Fibroblast of skin of left biceps (primary cell): ENCODE data around the gene KLHL40.

Experiments
- DNase-seq, 2 experiments: peaks; one replicate each; pipeline ENCODE4 v3.0.0-alpha.2; 2013; ENCODE audit warnings: low read depth in 2 of 2

Gene KLHL40

DNA sequence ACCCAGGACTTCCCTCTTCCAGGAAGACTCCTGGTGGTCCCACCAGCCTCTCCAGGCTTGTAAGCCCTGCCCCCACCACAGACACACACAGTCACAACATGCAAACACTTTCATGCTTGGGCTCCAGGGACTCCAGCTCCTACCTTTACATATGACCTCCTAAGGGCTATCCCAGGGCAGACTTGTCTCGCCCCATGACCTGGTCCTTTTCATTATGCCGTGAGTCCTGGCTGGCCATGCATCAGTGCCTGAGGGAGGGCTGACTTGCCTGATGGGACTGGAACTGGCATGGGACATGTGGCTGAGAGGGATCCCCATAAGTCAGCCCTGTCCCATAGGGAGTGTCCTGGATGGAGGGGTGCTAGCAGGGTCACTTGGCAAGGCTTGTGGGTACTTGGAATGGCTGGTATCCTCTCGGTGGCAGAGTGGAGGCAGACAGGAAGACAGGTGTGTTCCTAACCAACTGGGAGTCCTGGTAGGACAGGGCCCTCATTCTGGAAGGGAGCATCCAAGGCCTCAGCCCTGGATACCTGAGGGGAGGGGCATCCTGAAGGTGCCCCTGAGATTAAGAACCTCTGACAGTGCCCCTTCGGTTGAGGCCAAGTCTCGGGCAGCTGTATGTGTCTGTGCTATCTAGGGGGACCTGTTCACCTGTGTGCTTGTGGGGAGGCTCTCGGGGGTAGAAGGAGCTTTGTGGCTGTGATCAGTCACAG is 17.8 kb downstream of the KLHL40 start:
- DNase-seq, result no peak

DNA sequence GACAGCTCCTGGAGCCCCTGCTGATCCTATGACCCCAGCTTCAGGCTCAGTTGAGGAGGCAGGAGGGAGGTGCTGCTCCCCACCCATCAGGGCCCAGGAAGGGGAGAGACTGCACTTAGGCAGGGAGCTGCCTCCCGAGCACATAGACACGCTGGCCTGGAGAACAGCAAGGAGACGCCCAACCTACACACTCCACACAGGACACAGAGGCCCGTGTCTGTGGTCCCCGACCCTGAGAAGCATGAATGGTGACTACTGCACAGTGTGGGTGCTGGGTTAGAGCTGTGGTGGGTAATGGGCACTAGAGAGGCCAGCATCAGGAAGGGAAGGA is 18.3 kb downstream of the KLHL40 start:
- DNase-seq, result no peak

DNA sequence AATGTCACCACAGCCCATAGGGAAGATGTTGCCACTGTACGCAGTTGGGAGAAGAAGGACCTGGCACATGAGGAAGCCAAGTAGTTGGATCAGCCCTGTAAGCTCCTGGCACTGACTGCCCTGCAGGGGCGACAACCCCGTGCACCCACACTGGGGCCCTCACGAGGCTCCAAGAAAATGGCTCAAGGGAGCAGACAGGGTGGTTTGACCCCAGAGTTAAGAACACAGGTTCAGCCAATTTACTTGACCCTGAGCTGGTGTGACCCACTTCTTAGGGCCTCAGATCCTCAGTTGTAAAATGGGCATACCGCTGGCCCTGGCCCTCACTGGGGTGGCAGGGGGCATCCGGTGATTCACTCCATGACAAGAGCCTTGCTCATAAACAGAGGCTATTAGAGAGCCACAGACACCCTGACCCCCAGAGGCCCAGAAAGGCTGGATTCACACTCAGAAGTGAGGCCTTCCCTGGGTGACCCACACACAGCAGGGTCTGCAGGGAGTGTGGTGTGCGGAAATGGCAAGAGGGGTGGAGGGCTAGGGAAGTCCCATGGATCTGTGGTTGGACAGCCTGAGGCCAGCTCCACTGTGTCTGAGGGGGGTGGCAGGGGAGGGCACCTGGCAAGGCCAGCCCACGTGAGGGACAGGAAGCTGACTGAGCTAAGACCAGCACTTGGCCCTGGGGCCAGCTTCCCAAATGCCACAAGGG is 19.0 kb downstream of the KLHL40 start:
- DNase-seq, result no peak

DNA sequence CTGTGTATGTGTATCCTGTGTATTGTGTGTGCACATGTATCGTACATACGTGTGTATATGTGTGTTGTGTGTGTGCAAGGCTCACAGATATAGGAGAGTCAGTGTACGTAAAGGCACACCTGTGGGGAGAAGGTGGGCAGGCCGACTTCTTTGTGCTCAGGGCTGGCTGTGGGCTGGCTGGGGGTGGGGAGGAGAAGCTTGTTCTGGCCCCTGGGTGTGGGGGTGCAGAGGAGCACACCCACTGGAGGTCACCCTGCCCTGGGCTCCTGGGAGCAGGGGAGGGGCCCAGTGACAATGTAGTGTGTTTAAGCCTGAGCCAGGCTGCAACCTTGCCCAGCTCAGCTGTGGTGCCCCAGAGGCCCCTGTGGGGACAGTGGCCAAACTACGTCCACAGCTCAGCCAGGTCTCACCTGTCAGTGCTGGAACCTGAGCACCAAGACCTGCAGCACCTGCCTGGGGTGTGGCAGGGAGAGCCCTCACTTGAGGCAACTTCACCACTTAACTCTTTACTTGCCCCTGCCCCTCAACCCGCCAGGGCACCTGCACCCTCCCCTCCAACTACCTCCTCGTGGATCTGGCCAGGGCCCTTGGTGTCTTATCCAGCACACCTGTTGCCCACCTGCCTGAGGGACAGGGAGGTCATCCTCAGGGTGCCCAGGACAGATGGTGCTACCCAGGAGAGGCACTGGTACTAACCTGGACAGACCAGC is 19.9 kb downstream of the KLHL40 start:
- DNase-seq, result no peak

DNA sequence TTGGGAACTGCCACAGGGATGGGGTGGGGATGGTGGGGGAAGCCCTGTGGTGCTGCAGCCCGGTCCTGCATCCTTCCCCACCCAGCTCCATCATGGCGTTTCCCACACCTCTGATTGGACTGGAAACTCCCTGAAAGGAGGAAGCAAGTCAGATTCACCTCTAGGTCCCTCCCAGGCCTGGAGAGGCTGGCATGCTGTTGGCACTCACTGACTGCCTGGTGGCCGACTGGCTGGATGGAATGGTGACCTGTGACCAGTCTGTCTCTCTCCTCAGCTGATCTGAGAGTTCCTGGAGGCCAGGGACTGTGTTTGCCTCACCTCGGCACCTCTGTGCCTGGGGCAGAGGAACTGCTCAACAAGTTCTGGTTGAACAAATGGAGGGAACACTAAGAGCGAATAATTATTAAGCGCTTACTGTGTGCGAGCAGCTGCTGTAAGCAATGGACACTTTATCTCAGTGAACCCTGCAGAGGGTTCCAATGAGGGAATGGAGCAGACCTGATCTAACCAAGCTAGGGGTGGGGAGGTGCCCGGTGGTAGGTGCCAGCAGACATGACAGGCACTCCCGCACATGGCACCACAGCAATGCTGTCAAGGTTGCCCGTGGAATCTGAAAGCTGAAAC is 20.7 kb downstream of the KLHL40 start:
- no peak for DNase-seq

DNA sequence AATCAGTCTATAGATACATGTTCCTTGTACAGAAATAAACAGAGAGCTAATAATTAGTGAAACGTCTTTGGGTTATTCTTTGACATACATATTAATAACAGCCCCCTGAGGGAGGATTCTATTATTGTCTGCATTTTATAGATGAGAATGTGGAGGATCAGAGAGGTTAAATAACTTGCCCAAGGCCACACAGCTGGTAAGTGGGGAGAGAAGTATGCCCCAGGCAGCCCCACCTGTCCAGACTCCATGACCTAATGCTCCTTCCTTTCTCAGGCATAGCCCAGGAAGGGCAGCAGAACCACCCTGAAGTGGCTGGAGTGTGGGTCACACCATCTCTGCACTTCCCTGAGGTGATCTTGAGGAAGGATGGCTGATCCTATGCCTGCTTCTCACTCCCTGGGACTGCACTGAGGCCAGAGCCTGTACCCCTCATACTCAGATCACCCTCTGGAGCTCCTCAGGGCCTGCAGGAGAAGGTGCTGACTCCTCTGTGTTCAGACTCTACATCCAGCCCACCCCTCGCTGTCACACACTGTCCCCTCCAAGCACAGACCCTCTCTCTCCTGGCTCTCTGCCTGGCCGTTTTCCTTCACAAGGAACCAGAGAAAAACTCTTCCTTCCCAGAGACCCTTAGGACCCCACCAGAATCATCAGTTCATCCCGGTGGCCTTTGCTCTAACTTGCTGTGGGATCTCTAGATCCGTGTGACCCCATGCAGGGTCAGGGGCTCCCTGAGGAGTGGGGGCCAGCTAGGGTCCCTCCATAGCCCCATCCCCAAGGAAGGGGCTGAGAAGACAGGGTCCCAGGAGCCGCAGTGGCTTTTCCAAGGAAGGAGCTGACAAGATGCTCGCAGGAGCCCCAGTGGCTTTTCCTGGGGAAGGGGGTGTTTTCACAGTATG is 21.6 kb downstream of the KLHL40 start:
- no peak for DNase-seq

DNA sequence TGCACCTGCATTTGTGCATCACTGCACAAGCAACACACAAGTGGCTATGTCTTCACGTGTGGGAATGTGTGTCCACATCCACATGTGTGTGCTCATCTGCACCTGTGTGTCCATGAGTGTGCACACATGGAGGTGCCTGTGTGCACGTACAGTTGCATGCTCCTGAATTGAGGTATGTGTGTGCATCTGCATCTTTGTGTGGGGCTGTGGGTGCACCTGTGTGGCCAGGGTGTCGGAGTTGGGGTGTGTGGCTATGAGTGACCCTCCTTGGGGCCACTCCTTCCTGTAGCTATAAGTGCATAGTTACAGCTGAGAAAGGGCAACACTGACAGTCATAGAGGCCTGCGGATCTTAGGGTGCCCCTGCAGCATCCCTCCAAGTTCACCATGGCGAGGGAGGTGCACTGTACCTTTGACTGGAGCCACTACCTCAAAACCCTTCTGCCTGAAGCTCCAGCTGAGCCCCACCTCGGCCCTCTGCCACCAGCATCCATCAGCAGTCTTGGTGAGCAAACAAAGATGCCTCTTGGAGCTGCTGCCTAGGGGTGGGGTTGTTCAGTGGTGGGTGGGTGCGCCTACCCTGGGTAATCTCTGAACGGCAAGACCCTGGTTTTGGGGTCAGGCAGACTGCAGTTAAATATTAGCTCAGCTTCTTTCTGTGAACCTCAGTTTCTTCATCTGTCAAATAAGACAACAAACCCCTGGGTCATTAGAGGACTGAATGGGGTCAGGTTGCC is 22.5 kb downstream of the KLHL40 start:
- DNase-seq, result no peak

DNA sequence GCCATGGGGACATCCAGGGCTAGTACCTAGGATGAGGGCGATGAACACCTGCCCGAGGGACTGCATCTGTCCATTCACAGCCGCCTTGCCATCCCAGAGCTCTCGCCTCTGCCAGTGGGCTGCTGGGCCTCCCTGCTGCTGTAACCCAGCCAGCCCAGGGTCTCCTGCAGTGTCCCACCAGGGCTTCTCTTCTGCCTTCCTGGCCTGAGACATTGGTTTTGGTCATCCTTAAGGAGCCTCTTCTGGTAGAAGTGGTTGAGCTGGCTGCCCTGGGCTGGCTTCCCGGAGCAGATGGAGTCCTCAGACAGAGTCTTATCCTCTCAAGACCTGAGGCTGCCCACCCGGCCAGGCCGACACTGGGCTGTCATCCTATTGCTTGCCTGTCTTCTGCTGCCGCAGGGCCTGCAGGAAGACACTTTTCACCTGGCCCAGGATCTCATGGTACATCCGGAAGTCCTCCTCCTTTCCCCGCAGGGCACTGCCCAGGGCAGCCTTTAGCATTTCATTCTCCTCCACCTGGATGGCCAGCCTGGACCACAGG is 23.3 kb downstream of the KLHL40 start:
- DNase-seq, result no peak

DNA sequence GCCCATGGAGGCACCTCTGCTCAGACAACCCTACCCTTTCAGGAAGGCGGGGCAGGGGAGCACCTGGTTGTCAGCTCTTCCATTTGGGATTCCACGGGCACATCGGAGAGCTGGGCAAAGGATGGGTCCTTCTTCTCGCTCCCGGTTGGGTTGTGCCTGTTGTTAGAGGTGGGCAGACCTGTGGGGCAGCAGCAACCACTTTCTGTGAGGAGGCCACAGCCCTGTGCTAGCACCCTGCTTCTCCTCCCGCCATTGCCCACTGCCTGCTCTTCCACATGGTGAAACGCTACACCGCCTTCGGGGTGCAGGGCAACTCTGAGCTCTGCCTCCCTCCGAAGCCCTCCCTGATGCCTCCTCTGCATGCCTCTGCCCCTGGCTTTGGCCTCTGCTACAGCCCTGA is 24.3 kb downstream of the KLHL40 start:
- DNase-seq, result no peak

DNA sequence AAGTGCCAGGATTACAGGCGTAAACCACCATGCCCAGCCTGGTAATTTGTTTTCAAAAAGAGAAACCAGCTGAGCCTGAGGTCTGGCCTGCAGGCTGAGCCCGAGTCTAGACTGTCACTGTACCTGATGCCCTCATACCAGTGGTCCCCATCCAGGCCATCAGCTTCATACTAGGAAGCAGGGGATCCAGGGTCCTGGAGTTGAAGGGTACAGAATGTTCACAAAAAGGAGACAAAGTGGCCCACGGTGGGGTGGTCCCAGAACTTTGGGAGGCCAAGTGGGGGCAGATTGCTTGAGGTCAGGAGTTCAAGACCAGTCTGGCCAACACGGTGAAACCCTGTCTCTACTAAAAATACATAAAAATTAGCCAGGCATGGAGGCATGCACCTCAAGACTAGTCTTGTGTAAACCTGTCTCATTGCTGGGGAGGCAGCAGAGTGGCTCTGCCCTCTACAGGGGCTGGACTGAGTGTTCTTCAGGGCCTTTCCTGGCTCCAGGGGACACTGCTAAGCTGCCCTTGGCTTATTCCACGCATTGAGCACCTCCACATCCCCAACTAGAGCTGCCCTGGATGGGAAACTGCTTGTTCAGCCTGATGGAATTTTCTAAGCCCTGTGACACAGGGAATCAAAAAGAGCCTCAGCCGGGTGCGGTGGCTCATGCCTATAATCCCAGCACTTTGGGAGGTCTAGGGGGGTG is 25.1 kb downstream of the KLHL40 start:
- no peak for DNase-seq

DNA sequence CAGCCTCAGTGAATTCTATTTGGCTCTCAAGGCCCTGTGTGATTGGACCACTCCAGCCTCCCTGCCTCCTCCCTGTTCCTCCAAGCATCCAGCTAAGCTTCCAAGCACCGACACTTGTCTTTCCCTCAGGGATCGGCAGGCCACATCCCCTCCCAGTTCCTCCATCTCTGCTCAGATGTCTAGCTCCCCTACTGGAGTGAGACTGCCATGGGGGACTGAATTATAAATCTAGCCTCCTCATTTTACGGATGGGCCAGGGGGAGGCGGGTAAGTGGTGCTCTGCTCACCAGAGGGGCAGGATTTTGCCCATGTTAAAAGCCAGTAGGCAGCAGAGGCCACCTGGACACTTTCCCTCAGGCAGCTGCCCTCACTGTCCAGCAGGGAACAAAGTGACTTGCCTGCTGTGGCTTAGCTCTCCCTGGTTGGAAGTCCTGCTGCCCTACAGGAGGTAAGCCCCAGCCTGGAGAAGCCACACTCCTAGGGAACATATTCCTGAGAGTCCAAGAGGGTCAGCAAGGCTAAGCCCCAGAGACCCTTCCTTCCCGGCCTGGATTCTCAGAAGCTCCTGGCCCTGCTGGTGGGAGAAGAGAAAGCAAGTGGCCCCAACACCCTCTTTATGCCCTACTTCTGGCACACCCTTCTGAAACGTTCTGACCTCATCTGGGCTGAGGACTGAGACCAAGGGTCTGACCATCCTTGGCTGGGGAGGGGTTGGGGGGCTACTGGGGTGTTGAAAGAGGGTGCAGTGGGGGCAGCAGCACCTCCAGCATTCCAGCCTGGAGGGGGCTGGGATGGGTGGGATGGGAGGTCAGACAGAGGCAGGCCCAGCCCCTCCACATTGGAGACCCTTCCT is 26.4 kb downstream of the KLHL40 start:
- no peak for DNase-seq

DNA sequence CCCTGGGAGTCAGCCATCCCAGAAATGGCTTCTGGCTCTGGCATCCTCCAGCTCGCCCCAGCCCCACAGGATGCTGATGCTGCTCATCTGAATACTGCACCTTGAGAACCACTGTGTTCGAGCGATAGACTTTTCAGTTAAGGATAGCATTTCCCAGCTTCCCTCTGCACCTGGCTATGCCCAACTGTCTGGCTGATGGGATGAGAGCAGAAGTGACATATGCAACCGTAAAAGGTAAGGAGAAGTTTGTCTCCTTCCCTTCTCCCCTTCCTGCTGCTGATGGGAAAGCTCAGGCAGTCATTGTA is 27.0 kb downstream of the KLHL40 start:
- DNase-seq, result no peak

DNA sequence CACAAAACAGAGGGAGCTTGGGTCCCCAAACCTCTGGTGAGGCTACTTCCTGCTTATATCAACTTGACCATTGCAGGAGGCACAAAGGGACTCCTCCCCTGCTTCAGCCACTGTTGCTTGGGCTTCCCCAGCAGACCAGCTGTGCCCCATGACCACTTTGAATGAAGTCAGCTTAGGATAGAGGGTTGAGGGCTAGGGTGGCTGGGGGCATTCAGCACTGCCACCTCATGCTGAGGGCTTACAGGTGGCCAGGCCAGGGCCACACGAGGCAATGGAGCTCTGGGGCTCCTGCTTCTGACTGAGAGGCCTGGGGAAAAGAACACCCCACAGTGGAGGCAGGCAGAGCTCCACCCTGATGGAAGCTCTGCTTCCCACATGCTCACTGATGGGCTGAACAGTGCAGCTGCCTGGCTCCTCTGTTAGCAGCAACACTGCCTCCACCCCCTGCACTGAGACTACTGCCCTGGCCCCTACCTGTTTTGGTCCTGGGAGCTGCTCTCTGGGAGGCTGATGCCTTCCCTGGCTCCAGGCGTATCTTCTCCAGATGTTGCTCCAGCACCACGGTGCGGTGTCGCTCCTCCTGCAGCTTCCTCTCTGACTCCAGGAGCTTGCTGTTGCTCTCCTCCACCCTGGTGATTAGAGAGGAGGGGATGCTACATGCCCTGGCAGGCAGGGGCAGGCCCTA is 27.5 kb downstream of the KLHL40 start:
- DNase-seq, result no peak

DNA sequence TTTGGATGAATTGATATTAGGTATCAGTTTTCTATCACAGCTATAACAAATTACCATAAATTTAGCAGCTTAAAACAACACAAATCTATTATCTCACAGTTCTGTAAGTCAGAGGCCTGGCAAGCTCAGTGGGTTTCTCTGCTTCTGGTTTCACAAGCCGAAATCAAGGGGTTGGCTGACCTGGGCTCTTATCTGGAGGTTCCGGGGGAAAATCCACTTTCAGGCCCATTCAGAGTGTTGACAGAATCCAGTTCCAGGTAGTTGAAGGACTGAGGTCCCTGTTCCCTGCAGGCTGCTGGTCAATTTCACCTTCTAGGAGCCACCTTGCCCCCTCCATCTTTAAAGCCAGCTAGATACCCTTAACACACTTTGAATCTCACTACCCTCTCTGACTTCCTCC is 28.4 kb downstream of the KLHL40 start:
- no peak for DNase-seq

DNA sequence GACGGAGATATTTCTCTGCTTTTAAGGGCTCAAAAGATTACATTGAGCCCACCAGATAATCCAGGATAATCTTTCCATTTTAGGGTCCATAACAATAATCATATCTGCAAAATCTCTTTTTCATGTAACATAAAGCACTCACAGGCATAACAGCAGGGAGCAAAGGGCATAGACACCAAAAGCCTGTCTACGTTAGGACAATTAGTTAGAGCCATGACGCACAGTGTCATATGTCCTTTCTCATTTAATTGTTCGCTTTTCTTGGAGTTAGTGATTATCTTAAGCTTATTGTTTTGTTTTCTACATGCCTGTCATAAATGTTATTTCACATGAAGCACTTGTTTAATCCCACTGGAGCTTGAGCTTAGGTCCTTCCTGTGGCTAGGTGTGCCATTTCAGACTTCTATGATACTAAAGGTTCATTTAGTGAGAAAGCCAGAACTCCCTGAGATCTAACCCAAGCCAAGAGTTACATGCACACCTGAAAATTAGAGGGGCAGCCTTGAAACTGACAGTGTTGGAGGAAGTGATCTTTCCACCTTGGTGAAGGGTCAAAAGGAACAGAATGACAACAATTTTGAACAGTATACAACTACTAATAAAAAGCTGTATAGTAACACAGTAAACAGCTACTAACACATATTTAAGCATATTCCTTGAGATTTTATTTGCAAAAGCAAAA is 29.0 kb downstream of the KLHL40 start:
- DNase-seq, result no peak

DNA sequence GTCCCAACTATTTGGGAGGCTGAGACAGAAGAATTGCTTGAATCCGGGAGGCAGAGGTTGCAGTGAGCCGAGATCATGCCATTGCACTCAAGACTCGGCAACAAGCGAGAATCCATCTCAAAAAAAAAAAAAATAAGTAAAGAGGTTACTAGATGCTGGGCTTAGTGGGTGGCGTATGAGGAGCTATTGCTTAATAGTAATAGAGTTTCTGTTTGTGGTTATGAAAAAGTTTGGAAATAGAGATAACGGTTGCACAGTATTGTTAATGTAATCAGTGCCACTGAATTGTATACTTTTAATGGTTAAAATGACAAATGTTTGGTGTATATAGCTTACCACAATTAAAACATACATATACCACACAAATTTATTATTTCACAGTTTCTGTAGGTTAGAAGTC is 32.0 kb downstream of the KLHL40 start:
- no peak for DNase-seq

DNA sequence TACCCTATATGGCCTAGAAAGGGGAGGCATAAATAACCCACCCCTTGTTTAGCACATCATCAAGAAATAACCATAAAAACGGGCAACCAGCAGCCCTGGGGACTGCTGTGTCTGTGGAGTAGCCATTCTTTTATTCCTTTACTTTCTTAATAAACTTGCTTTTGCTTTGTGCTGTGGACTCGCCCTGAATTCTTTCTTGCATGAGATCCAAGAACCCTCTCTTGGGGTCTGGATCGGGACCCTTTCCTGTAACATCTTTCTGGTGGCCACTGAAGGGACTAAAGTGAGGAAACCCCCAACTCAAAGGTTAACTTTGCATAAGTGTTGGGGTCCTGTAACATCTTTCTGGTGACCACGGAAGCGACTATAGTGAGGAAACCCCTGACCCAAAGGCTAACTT is 33.0 kb downstream of the KLHL40 start:
- no peak for DNase-seq

DNA sequence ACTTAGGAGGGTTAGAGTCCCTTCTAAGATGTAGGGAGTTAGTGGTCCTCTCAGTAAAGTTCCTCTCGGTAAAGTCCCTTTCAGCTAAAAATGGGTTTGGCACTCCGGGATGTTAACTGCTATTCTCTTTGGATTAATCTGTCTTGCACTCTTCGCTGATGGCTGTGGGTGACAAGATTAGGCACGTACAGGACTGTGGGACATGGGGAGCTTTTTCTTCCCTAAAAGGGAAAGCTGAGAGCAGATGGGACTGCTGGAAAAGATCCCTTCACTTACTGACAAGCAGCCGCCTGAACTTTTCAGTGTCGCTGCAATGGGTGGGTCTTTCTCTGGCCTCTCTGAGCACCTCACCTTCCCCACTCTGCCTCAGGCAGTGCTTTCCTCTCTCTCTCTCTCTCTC is 33.7 kb downstream of the KLHL40 start:
- DNase-seq, result no peak
